Cardiac muscle cell (in vitro differentiated cells and primary cell): ENCODE data around the gene TSPAN13. TPM values are rescaled to one million over a fixed set of nuclear protein-coding genes. Genes with fewer than 3 reads are reported as not detected.

ENCODE experiments used
- DNase-seq, 2 donors: peaks; one replicate each; pipeline versions ENCODE4 v3.0.0 to v3.0.0-alpha.2; 2010 to 2017; ENCODE audit warnings: low read depth in 1 of 2, low spot score in 1 of 2
- H3K27ac ChIP-seq: fragments of 200-600 bp; sonication (generic); 2 replicates; pipeline ENCODE4 v1.5.1; 2016
- H3K27me3 ChIP-seq: fragments of 200-600 bp; sonication (generic); 2 replicates; pipeline ENCODE4 v1.6.0; 2016; ENCODE audit warnings: control low read depth
- H3K36me3 ChIP-seq: fragments of 200-600 bp; sonication (generic); 2 replicates; pipeline ENCODE4 v1.5.1; 2016; ENCODE audit warnings: control low read depth
- H3K4me1 ChIP-seq: fragments of 200-600 bp; sonication (generic); 2 replicates; pipeline ENCODE4 v1.8.1; 2017; ENCODE audit warnings: low read depth, mild to moderate bottlenecking, mixed run types
- H3K4me3 ChIP-seq: fragments of 200-600 bp; sonication (generic); 2 replicates; pipeline ENCODE4 v1.5.1; 2016; ENCODE audit warnings: mild to moderate bottlenecking
- H3K9me3 ChIP-seq: fragments of 200-600 bp; sonication (generic); 2 replicates; pipeline ENCODE4 v1.5.1; 2017; ENCODE audit warnings: low read depth, mild to moderate bottlenecking, control low read depth
- polyA plus RNA-seq: library from polyadenylated mRNA; unstranded; fragments of >200 nt; fragmentation: Nextera tagmentation; extraction: Ambion mirVana; gene quantifications from 2 replicates; pipeline ENCODE4 v1.2.1, GENCODE V29; 2016
- total RNA-seq: library from RNA; depleted of rRNA; stranded (reverse); fragments of >200 nt; gene quantifications from 2 replicates; pipeline ENCODE4 v1.2.3, GENCODE V29; 2016
- TF ChIP-seq, protein P1 (sequence below): IDR thresholded peaks from 2 replicates; pipeline ENCODE4 v1.5.1; 2012; ENCODE audit warnings: low read depth, mild to moderate bottlenecking, low read length

The TSPAN13 gene
- total and polyA plus RNA-seq, 2 experiments from 2014 or later: 34.2 to 152 TPM

DNA sequence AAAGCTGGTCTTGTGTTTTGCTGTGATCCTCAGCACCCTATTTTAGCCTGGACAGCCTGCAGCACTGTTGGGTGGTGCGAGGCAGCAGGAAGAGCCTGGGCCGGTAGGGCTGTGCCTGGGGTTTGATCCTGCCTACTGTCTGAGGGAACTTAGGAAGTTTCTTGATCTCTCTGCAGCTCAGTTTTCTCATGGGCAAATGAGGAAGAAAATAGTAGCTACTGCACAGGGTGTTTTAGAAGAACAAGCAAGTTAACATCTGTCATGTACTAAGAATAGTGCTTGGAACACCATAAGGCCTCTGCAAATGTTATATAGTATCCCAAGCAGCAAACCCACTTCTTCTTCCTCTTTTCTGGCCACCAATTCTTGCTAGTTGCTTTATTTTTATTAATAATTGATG is 63.3 kb downstream of the TSPAN13 start:
- Histone ChIP-seq H3K27ac (peak overlapping the region; percentile 13), H3K36me3 (no peaks in the 10 kb centered on the region), H3K27me3 (no peaks in the 10 kb centered on the region), H3K9me3 (no peaks in the 10 kb centered on the region), H3K4me3 (no peak overlapping the region), H3K4me1 (no peaks in the 10 kb centered on the region)
- DNase-seq: no peak
- TF ChIP-seq, protein P1, sequence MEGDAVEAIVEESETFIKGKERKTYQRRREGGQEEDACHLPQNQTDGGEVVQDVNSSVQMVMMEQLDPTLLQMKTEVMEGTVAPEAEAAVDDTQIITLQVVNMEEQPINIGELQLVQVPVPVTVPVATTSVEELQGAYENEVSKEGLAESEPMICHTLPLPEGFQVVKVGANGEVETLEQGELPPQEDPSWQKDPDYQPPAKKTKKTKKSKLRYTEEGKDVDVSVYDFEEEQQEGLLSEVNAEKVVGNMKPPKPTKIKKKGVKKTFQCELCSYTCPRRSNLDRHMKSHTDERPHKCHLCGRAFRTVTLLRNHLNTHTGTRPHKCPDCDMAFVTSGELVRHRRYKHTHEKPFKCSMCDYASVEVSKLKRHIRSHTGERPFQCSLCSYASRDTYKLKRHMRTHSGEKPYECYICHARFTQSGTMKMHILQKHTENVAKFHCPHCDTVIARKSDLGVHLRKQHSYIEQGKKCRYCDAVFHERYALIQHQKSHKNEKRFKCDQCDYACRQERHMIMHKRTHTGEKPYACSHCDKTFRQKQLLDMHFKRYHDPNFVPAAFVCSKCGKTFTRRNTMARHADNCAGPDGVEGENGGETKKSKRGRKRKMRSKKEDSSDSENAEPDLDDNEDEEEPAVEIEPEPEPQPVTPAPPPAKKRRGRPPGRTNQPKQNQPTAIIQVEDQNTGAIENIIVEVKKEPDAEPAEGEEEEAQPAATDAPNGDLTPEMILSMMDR: no peak

DNA sequence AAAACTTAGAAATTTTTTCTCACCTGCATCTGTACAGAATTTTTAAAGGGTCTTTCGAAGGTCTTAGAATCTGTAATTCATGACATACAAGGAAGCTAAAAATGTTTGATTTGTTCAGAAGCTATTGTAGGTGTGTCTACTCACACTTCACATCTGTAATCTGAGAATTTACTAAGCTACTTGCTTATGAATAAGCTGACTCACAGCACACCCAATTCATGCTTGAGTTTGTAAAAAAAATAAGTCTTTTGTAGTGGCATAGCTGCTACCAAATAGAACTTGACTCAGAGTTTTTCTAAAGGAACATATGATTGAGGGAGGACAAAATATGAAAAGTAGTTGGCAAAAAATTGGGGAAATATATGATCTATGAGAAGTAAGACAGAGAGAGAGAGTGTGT is 64.0 kb downstream of the TSPAN13 start:
- H3K4me3 ChIP-seq: no peak overlapping the region
- peak in 1 of 2 donors; percentile 15 for DNase-seq
- no peaks in the 10 kb centered on the region for H3K36me3 ChIP-seq
- TF ChIP-seq, protein P1: no peak
- no peaks in the 10 kb centered on the region for H3K27me3 ChIP-seq
- no peaks in the 10 kb centered on the region for H3K4me1 ChIP-seq
- no peak overlapping the region for H3K27ac ChIP-seq
- H3K9me3 ChIP-seq: no peaks in the 10 kb centered on the region

DNA sequence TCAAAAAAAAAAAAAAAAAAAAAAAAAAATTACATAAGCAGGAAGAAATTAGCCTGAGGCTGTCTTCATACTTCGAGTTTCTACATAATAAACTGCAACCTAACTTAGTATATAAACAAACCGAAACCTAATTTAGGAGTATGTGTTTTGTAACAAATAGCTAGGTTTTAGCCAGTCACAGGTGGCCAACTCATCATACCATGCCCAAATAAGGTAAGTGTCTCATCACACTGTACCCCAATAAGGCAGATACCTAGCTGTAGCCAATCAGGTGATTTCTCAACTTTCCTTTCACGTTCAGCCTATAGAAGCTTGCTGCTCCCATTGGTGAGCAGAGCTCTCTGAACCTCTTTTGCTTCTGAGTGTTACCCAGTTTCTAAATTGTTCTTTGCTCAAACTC is 65.2 kb downstream of the TSPAN13 start:
- H3K27me3 ChIP-seq: no peaks in the 10 kb centered on the region
- no peak for DNase-seq
- no peaks in the 10 kb centered on the region for H3K36me3 ChIP-seq
- TF ChIP-seq, protein P1: no peak
- no peaks in the 10 kb centered on the region for H3K9me3 ChIP-seq
- H3K4me1 ChIP-seq: no peaks in the 10 kb centered on the region
- H3K4me3 ChIP-seq: no peak overlapping the region
- H3K27ac ChIP-seq: no peak overlapping the region

DNA sequence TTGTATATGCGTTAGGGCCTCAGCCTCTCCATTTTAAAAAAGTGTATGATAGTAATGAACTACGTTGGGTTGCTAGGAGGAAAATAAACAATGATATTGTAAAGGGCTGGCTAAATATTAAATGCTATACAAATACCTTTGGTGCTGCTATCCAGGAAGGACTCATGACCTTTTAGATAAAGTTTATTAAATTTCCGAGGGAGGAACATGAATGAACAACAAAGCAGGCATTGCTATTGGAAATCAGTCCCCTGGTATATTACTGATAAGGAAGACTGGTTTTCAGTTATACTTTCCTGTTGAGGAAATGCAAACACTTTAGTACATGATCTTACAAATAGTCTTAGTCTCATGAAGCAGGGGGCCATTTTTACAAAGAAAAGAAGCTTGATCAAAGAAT is 68.5 kb downstream of the TSPAN13 start:
- Histone ChIP-seq H3K27ac (no peak overlapping the region), H3K4me1 (no peaks in the 10 kb centered on the region), H3K9me3 (no peaks in the 10 kb centered on the region), H3K27me3 (no peaks in the 10 kb centered on the region), H3K4me3 (no peak overlapping the region), H3K36me3 (no peaks in the 10 kb centered on the region)
- TF ChIP-seq, protein P1: no peak
- DNase-seq: no peak

DNA sequence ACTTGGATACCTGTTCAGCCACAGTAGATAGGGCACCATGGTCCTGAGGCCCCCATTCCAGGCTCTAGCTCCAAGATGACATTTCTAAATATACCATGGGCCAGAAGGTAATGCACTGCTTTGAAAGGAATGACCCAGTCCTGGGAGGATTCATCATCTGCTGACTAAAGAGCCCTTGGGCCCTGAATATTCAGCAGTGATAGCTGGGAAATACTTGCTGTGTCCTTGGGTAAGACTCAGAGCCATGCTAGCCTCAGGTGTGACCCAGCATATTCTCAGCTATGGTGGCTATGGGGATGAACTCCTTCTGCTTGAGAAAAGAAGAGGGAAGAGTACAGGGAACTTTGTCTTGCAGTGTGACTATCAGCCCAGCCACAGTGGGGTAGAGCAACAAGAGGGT is 72.5 kb downstream of the TSPAN13 start:
- Histone ChIP-seq H3K9me3 (no peaks in the 10 kb centered on the region), H3K27ac (no peak overlapping the region), H3K27me3 (no peaks in the 10 kb centered on the region), H3K36me3 (no peaks in the 10 kb centered on the region), H3K4me1 (no peaks in the 10 kb centered on the region), H3K4me3 (no peak overlapping the region)
- TF ChIP-seq, protein P1: no peak
- no peak for DNase-seq

DNA sequence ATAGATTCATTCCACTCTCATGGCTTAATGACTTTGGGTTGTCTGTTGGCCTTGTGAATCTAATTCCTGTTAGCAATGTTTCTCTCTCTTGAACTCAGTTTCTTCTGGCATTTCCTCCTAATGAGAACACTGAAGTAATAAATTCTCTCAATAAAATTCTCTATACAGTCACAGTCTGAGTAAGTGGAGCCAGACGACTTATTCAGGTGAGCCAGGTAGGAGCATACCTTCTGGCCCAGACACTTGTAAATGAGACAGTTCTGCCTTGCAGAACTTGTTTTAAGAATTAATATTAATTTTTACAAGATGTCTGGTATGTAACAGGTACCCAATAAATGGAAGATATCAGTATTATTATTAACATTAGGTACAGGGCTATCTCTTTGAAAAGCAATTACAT is 79.8 kb downstream of the TSPAN13 start:
- H3K27ac ChIP-seq: no peak overlapping the region
- no peaks in the 10 kb centered on the region for H3K36me3 ChIP-seq
- H3K9me3 ChIP-seq: no peaks in the 10 kb centered on the region
- TF ChIP-seq, protein P1: no peak
- no peak for DNase-seq
- no peak overlapping the region for H3K4me3 ChIP-seq
- H3K4me1 ChIP-seq: no peaks in the 10 kb centered on the region
- H3K27me3 ChIP-seq: no peaks in the 10 kb centered on the region
